SW 1271 (cell line): ENCODE measurements around the gene C8A.

Source experiments
- DNase-seq, 2 experiments: peaks; one replicate each; lab custom pipeline; 2025; lab: John Stamatoyannopoulos, UW

Gene C8A

DNA sequence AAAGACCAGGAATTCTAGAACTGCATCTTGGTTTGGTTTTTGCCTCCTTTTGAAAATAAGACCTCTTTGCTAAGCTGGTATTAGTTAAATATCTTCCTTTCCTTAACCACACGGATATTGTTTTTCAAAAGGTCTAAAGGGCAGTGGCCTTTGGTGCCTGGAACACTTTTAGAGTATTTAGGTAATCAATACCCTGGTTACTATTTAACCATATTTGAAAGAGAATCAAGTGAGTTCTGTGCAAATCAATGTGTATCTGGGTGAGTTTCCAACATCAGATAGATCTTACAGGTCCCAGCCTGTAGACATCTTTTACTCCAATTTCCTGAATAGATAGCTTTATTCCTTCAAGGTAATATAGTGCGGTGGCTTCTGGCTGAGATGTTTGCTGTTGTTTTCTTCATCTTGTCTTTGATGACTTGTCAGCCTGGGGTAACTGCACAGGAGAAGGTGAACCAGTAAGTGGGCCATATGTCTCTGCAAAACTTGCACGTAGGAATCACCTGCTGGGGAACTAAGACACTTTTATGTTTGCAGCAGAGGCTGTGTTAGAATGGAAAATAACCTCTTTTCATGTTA is at the start of gene C8A:
C8A (plus strand) TSS at position 277 of the 579 bp plus-strand sequence; CDS start at position 382, 105 bp downstream.
- DNase-seq: no peak

DNA sequence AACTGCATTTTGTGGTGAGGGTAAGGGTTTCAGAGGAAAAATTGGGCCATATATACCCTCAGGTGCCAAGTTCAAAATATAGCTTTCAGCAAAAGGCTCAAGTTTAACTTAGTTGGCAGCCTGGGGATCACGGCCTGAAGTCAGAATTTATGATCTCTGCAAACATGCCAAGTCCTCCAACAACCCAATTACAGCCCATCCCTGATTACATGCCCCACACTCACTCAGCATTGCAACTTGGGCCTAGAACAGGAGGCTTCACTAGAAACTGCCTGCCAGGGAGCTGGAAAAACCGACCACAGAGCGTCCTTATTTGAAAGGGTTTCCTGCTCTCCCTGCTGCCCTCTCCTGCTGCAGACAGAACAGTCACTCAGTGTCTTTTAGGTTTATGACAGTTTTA is 47.8 kb upstream of the C8A start:
- no peak for DNase-seq

DNA sequence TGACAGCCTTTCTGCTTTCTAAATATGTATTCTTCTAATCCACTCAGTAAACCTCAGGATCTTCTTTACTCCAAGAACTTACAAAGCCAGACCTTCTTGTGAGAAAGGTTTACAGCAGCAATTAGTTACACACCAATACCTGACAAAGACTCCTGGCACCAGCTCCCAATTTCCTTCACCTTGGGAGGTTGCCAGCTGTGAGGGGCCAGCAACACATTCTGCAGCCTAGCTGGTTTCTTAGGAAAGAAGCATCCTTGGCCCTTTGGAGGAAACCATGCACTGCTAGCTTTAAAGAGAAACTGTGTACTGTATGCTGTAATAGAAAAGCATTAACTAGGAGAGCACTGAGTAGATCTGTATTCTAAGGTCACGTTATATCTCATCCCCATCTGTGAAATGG is 46.2 kb upstream of the C8A start:
- DNase-seq: no peak

DNA sequence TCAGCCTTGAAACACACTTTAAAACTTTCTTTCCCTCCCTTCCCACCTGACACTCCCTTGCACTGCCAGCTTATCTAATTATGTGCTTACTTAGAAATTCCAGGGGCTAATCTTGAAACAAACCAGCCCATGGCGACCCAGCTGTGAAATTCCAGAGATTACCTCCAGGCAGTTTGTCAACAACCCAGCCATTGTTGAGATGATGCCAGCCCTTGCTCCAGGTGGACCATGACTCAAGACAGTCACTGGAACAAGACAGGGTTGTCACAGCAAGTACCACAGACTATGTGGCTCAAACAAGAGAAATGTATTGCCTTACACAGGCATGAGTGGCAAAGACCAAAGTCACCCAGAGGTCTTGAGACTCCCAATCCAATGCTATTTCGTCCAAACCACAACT is 43.3 kb upstream of the C8A start:
- DNase-seq: no peak

DNA sequence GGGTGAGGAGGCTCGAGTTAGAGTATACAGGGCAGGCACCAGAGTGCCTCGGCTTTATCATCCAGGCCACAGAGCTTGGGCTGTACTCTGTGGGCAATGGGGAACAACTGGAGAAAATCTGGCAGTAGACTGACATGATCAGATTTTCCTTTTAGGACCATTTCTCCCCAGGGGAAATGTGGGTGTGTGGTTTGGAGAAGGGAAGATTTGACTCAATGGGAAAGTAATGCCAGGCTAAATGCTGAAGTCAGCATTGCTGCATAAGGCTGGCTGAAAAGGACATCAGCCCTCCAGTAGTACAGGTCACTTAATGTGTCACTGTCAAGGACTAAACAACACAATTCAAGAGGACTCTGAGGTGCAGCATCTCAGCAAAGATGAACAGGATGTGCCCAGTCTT is 40.4 kb upstream of the C8A start:
- no peak for DNase-seq

DNA sequence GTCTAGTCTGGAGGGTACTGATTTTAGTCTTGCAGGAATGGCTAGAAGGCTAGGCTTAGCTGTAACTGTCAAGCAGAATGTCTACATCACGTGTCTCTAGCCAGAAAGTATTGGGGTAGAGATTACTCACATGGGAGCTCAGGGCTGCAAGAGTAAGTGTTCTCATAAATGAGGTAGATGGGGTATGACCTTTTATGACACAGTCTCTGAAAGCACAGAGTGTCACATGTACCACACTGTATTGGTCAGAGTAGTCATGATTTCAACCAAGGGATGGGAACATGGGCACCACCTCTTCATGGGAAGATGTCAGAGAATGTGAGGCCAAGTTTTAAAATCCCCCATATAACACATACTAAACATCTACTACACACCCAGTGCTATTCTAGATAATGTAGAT is 38.3 kb upstream of the C8A start:
- no peak for DNase-seq

DNA sequence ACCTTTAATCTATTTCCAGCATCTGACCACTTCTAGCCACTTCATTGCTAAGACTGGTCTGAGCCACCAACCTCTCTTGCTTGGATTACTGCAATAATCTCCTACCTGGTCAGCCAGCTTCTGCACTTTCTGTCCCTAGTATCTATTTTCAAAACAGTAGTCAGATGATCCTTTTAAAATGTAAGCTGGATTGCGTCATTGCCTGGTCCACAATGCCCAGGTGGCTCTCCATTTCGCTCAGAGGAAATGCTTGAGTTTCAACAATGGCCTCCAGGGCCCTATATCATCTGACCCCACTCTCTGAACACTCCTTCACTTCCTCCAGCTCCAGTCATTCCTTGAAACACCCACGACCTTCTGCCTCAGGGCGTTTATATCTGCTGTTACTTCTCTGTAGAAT is 37.7 kb upstream of the C8A start:
- no peak for DNase-seq

DNA sequence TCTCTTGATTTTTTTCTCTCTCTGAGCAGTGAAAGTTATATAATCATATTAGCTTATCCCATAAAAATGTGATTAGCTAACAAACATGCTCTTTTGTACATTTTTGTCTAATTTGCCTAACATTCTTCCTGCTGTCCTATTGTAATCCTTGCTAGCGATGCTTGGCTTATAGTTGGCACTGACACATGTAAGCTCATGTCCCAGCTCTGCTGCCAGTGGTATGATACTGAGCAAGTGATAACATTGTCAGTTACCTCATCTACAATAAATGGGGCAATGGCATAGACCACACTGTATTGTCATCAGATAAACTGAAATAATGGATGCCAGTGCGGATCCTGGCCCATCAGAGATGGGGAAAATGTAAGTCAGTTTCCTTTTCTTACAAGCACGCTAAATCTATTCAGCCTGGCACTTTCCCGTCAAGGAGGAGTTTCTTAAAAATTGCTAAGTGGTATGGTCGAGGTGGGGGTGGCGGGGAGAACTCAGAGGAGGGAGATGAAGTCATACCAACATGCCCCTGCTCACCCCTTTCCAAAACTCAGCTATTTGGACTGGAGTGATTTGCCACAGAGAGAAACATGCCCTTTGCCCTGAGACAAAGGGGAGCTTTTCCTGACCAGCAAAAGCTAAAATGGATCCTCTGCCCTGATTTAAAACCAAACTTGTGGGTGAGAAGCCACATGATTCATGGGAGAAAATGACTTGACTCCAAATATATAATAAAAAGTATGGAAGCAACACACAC is 36.7 kb upstream of the C8A start:
- no peak for DNase-seq

DNA sequence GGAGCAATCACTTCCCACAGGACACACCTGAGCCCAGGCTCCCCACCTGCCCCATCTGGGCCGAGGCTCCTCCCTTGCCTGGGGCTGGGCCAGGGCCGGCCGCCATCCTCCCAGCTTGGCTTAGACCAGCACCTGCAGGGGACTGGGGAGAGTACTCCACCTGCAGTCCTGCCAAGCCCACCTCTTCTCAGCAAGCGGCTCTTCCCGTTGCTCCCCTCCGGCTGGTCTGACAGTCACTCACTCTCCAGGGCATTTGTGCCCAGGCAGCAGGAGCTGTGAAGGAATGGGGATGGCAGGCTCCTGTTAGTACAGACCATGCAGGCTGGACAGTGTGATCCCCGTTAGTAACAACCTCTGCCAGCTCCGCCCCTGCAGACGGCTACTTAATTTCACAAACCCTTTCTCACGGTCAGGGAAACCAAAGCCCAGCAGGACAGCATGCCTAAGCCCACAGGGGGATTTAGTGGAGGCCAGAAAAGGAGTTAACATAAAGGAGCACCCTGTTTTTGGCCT is 35.2 kb upstream of the C8A start, which contains the start of gene FYB2:
FYB2 (minus strand) TSS at position 18 of the 513 bp plus-strand sequence. CDS start 114 bp downstream, outside the sequence.
- no peak for DNase-seq

DNA sequence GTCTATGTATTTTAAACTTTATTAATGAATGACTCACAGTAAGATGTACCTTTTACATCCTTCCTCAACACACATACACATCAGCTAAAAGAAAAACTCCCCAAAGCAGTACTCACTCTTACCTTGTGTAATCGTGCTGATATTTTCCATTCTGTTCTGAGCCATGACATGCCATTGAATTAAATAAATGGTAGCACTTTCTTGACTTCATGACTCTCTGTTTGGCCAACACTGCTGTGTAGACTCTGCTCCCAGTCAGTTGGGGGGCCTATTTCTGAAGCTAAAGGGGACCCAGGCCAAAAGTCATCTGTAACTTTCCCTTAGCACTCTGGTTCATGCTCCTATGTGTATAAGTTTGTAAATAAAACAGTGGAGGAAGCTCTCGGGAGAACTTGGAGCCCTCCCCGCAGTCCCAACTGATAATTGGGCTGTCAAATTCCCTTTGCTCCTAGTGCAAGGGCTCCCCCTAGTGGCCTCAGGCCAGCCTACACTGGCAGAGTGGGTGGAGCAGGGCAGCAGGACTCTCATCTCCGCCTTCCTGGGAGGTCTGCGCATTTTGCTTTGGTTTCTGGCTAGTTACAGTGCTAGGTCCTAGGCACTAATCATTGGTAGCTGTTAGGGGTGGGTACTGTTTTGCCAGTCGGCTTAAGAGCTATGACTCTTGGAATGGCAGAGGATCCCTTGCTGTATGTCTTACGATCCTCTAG is 33.7 kb upstream of the C8A start:
- peak in 1 of 2 experiments; percentile 37 for DNase-seq

DNA sequence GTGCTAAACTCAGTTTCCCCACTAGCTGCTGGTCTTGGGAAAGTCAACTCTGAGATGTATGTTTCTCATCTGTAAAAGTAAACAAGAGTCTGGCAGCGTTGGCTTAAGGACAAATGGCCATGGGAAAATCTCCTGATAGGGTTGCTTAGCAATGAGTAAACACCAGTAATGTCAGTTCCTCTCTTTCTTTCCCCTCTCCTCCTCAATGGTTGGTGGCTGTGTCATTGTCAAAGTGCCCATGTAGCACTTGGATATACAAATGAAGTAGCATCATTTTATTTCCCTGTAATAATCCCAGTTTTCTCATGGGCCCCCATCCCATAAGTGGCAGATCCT is 33.2 kb upstream of the C8A start:
- DNase-seq: no peak

DNA sequence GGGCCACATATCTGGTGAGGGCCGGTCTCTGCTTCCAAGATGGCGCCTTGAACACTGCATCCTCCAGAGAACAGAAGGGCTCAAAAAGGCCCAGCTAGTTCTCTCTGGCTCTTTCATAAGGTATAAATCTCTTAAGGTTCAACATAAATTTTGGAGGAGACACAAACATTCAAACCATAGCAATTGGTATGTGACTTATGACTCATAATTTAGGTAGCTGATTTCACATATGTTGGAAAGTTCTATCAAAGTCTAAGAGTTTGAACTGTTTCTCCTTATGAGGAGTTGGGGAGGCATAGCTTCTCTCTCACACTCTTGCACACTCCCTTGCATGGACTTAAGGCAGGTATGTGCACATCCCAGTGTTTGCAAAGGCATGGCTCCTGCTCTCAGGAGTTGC is 30.3 kb upstream of the C8A start:
- DNase-seq: no peak

DNA sequence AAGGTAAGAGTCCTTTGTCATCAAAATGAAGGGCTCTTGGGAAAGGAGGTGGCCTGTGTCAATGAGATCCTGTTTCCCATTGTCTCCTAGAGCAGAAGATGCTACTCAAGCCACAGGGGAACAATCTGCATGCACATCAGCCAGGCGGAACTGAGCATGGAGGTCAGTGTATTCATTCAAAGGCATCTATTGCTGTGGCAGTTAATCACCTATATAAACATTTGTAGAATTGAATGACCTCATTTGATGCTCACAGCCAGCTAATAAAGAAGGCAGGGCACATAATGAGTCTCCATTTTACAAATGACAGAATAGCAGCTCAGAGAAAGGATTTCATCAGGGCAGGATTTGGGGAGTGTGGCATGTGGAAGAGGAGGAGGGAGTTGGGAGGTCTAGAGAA is 29.7 kb upstream of the C8A start:
- DNase-seq: no peak

DNA sequence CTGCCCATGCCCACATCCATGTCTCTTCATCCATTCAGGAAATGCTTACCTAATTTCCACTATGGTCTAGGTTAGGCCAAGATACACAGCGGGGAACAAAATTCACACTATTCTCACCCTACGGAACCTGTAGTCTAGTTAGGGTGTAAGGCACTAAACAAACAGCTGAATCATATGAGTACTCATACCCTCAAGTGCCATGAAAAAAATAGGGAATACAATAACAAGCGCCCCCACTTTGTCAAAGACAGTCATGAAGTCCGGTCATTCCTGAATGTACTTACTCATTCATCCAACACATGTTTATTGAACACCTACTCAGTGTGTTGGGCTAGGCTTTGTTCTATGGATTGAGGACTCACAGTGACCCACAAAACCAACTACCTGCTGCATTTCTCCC is 29.2 kb upstream of the C8A start:
- no peak for DNase-seq

DNA sequence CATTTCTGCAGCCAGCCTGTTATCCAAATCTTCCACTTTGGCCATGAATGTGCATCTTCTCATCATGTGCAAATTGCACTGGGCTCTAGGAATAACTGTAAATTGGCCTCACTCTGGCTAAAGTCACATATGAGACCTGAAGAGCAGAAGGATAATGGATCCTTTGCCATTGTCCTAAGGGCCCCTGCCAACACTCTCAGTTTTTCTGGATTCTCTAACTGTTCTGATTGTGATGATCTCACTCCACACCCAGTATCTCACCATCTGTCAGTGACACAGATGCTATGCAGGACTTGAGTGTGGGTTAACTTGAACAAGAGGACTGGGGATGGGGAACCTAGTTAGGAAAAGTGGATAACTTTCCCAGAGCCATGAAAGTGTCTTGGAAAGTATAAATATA is 26.9 kb upstream of the C8A start:
- DNase-seq: no peak

DNA sequence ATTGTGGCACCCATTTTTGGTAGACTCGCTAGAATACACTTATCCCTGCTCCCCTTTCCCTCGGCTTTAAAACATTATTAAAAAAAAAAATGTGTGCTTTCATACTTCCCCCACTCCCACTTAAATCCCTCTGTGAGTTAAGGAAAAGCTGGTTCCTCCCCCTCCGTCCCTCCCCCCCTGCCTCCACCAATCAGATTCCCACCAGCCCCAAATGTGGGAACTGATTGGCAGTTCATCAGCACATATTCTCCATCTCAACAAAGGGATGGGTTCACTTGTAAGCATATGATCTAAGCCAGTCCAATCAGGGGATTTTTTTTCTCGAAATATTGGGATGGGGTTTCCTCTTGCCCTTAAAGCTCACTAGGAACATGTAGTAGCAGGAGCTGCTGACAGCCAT is 24.5 kb upstream of the C8A start:
- no peak for DNase-seq

DNA sequence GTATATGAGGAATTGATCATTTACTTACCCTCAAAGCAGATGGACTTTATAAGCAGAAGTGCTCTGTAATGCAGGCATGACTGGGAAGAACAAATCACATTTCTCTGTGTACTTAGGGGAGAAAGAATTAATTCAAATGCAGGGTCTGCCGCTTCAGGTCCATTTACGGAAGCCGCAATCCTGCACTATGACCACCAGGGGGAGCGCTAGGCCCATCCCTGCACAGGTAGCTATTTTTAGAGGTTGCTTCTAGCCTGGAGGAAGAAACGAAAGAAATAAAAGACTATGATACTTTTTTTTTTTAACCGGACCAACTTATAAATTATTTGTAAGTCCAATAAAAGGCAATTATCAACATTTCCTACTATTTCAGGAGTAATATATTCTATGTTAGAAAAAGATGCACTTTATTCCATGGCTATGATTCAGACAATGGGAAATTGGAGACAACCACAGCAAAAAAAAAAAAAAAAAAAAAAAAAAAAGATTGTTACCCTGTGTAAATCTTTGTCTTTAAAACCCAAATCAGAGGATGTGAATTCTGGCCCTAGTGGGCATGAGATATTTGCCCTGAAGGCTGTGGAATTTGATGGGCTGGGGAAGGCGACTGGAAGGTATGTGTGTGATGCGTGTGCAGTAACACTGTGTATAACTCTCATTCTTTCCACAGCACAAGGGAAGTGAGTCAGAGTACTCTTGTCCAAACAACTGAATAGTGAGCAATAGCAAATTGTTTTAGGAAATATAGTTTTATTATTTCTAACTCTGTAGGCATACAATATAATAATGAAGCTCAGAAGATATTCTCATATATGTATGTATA is 22.5 kb upstream of the C8A start:
- DNase-seq: peak; percentile 21 to 55

DNA sequence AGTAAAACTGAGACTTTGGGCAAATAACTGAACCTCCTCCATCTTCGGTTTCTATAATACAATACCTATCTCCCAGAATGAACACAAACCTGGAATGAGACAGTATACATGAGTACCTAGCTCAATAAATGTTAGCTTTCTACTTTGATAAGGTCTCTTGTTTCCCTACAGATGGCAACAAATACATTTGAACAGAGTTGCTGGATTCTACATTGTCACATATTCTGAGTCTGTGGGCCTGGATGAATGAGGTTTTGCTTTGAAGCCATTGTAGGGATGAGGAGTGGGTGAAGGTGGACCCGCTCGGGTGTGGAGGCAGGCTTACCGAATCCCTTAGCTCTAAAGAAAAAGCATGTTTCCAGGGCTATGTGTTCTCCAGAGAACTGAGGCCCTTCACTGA is 21.5 kb upstream of the C8A start:
- DNase-seq: no peak

DNA sequence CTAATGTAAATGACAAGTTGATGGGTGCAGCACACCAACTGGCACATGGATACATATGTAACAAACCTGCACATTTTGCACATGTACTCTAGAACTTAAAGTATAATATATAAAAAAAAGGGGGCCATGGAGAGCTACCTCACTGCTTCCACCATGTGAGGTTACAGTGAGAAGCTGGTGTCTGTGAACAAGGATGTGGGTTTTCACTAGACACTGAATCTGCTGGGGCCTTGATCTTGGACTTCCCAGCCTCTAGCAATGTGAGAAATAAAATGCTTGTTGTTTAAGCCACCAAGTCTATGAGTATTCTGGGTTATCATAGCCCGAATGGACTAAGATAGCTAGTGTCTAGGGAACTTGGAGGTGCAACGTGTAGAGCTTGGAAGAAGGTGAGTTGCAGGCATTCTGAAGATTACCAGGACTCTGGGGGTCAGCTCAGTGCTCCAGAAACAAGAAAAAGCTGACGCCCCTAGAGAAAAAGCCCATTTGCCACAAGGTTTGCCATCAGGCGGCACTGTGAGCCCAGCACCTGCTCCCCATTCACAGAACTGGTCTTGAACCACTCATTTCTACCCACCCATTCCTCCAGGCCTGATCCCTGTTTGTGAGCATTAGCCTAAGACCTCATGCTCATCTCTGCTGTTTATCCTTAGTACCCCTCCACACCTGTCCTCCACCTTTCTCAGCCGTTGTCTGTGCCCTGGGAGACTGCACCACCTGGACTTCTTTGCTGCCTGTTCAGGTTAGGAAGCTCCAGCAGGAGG is 20.3 kb upstream of the C8A start:
- no peak for DNase-seq

DNA sequence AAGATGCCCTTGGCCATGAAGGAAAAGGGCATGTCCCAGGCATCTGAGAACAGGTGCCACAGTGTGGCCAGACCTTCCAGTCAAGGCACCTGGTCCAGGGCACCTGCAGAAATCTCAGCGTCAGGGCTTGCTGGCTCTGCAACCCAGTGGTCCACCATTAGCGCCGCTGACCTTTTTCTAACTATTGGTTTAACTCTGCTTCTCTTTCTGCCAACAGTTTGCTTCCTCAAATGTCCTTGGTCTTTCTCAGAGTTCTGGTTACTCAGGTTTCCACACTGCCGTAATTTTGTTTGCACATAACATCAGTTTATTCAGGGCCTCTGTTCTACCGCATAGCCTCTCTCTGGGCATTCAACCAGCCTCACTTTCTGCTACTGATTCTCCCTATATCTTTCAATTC is 18.9 kb upstream of the C8A start:
- no peak for DNase-seq

DNA sequence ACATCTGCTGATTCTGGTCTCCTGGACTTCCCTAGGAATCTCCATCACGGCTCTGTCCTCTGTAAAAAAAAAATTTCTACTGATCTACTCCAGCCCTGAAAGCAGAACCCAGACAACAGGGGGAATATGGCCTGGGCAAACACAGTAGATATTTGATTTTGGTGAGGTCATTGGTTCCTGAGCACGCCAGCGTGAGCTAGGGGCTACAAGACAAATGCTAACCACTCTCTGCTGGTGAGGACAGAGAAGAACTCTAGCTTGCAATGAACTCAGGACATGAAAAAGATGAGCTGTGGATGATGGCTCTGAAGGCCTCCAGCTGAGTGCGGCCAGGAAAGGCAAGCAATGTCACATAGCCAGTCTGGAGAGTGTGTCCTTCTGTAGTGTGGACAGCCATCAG is 18.2 kb upstream of the C8A start:
- DNase-seq: no peak
